HG03521 (cell line): ENCODE results near the gene ATG4C.

ENCODE experiments used
- ATAC-seq: cut with Tn5 transposase; IDR thresholded peaks from one replicate; pipeline ENCODE4 v1.9.1; 2021; ENCODE audit warnings: mild to moderate bottlenecking, moderate library complexity; ENCODE audit not compliant: unreplicated experiment

The ATG4C gene

DNA sequence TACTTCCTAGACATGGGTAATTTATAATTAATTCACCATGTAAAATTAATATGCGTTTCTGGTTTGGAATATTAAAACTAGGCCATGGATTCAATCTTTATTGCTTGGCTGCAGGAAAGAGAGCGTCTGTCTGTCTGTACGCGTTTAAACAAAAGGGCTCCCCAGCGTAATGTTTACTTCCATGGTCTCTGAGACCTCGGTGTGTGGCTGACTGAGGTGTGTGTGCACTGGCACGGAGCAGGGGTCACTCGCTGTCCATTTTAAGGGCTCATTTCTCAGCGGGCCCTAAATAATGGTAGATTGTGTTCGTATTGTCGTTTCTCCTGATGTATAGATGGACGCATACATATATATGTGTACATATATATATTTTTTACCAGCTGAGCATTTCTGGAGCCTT is 119.6 kb downstream of the ATG4C start:
- ATAC-seq: no peak

DNA sequence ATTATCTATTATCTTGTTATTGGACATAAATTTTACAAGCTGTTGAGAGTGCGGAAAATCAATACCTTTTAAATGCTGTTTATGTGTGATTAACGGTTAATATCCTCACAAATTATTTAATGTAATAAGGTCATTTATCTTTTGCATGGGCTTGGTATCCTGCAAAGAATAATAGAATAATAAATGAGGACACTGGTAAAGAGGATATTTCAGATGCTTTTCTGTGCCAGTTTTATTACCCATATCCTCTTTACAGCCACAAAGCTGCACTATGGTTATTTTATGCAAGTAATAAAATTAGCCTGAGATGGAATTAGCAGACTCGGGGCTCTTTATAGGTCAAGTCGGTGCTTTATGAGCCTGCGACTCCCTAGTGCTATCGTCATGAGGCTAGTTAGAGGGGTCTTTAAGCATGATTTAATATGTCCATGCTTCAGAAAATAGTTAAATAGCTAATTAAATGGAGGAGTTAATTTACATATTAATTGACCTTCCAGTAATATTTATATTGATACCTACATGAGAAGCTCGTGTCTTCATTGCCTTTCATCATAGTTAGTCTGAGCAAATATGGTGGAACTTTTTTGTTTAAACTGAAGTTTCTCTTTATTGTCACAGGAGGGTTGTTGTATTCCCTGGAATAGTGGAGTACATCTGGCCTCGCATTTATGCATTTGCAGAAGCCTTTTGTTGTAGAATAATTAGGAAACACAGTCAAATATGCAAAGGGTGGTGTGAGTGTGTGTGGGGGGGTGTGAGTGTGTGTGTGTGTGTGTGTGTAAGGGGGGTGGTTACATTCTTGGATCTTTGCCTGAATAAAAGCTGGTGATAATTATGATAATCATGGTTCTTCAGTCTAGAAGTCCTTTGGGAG is 120.3 kb downstream of the ATG4C start:
- no peak for ATAC-seq

GRCh38 chr1:62904856-62905225 is 120.9 kb downstream of the ATG4C start:
- ATAC-seq: no peak

DNA sequence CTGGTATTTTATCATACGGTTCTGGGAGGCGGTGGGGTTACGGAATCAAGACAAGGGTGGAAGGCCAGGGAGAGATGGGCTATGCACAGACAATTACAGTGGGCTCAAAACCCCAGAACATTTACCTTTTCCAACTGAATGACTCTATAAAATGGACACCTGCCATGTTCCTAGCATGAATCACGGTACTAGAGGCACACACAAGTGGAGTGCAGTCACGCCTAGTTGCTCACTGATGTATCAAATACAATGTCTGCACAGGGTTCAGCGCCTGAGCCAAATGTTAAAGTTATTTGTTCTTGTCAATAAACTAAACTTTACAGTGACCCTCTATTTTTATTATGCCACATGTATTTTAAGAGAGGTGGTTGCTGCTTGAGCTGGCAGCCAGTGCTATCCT is 121.4 kb downstream of the ATG4C start:
- ATAC-seq: no peak

DNA sequence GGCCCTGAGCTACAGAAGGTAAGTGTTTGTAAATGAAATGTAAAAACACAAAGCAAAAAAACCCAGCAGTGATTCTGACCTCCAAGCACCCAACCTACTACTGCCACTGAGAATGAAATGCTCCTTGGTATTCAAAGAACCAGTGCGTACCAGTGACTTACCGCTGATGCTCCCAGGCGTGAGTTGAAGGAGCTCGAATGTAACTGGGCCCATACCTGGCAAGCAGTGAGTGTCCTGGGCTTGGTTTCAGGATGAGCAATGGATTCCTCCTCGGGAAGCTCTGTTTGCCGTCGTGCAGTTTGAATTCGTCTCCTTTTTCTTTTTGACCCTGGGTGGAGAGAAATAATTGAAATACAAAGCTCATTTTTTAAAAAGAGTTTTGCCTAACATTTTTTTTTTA is 121.9 kb downstream of the ATG4C start:
- no peak for ATAC-seq

- ATAC-seq: no peak
These were observed 122.5 kb downstream of the ATG4C start for GRCh38 chr1:62906428-62906886.

DNA sequence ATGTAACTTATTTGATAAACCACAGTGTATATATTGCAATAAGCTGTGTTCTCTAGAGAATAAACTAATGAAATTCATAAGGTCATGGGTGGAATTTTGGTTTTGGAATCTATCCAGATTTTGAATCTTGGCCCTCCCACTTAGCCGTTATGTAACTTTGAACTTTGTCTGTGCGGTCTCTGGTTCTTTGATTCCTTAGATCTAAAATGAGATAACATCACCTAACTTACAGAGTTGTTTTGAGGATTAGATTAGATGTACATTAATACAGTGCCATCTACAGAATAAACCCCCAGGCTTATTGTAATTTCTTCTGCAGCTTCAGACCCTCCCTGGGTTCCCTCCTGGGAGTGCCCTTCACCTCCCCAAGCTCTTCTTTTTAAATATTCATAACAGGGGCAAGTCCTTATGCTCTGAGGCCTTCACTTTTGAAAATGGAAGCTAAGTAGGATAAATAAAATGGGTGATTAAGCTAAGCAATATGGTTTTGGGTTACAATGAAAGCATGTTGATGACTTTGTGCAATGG is 124.3 kb downstream of the ATG4C start:
- no peak for ATAC-seq

- no peak for ATAC-seq
These were observed 128.2 kb downstream of the ATG4C start for GRCh38 chr1:62912028-62912638.
